HG03521 (cell line): ENCODE data around the gene ADPGK.

Experiments used
- ATAC-seq: cut with Tn5 transposase; IDR thresholded peaks from one replicate; pipeline ENCODE4 v1.9.1; 2021; ENCODE audit warnings: mild to moderate bottlenecking, moderate library complexity; ENCODE audit not compliant: unreplicated experiment

ADPGK gene

DNA sequence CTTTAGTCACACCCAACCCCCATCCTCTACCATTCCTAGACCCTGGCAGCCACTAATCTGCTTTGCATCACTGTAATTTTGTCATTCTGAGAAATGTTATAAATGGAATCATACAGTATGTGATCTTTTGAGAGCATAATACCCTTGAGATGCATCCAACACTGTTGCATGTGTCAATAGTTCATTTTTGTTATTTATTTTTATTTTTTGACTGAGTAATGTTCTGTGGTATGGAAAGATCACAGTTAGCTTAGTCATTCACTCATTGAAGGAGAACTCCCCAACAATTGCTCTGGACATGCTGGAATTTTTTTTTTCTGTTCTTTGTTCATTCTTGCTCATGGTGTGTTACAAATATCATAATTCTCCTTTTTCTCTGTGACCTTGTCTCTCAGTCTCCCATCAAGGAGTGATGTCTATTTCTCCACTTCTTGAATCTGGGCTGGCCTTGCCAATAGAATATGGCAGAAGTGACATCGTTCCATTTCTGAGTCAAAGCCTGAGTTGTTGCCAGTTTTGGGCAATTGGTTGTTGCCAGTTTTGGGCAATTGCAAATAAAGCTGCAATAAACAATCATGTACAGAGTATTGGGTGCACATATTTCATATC, 6.8 kb upstream of the ADPGK start:
- ATAC-seq, result no peak

DNA sequence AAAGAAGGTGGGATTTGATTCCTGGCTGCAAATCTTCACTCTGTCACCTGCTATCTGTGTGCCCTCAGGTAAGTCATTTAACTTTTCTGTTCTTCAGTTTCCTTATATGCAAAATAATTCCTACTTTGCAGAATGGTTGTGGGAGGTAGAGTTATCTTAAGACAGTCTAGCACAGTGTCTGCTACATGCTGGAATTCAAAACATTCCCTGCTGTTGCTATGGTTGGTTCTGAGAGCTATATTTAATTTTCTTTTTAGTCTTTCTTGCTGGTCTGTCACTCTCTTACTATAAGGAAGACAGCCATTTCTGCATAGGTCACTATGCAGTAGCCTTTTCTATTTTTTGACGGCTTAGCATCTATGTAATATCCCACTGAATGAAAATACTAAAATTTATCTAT, 4.0 kb upstream of the ADPGK start:
- ATAC-seq, result no peak

DNA sequence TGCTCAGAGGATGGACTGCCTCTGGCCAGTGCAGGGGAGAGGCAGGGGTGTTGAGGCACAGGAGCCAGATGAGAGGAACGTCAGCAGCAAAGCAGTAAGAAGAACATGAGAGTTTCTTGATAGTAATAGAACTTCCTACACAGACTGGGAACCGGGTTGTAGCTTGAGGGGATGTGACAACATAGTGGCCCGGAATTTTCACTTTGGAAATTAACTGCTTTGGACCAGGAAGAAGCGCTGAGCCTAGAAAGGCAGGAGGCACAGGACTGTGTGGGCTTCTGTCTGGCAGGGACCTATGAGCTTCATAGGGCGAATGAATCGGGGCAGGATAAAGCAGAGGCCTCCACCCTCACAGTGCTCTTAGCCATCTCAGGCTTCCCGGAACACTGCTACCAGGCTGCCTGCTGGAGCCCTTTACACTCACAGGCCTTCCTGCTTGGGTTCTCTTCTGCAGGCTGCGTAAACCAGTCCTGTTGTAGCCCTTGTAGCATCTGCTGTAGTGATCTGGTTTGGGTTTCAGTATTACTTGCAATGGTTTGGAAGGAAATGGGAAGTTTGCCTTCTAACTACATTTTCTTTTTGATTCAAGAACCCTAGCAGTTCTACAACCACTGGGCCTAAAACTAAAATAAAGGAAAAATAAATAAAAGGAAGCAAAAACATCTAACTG, 3.3 kb upstream of the ADPGK start:
- ATAC-seq, result no peak

DNA sequence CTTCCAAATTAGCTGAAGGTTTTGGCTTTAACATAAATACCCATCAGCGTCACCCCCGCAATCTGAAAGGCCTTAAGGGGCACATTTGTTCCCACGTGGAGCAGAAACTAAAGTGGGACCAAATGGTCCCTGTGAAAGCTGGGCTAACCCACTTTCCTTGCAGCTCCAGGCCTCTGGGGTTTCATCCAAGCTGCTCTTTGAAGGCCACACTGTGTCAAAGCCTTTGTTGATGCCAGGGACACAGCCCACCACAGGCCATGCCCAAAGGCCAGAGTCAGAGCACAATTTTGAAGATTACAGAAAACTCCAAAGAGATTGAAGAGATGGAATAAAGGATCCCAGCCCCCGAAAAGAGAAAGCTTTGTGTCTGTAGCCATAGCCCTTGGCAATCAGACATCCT, 2.7 kb upstream of the ADPGK start:
- ATAC-seq, result no peak

DNA sequence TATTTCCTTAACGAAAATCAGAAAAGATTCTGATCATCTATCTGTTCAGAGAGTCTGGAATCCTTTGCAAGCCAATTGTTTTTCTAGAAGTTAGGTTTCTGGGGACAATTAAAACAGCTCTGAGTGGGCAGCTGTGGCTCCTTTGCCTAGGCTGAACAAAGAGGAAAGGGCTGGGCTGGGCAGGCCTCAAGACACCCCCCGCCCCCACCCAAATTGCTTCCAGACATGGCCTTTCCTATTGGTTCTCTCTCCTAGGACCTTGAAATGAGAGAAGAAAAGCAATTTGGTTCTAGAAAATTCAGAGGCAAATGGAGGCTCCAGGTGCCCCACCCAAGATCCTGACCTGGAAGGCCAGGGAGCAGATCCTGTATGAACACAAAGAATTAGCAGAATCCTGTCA, 2.3 kb upstream of the ADPGK start:
- no peak for ATAC-seq

DNA sequence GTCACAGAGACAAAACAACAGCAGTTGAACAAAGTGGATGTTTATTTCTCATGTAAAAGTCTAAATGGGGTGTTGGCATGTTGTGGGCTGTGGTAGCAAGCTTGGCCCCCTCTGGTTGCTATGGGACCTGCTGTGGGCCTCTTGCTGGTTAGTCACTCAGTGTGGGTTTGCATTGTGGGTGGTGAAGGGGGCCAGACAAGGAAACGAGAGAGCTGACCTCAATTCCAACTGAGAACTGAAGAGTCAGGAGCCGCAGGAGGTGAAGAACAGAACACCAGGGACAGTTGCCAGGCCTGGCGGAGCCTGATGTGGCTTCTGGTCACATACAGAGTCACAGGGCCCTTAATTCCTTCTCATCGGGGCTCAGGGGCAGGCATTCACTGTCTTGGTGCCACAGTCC, 1.9 kb upstream of the ADPGK start:
- no peak for ATAC-seq

DNA sequence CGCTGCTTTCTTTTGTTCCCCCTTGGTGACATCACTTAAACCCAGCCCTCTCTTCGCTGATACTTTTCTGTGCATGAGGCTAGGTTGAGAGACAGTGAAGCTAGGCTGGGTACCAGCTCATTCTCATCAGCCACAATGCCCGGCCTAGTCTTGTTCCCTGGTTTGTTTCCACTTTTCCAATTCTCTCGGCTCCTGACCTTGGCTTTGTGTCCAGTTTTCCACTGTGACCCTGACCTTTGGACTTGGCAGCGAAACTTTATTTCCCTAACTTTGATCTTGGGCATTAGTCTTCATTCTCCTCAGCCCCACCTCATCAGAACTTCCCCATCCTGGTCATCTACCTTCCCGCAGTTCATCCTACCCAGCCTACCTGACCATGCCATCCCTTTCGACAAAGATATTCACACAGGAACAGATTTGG, 908 bp upstream of the ADPGK start:
- ATAC-seq, result no peak

DNA sequence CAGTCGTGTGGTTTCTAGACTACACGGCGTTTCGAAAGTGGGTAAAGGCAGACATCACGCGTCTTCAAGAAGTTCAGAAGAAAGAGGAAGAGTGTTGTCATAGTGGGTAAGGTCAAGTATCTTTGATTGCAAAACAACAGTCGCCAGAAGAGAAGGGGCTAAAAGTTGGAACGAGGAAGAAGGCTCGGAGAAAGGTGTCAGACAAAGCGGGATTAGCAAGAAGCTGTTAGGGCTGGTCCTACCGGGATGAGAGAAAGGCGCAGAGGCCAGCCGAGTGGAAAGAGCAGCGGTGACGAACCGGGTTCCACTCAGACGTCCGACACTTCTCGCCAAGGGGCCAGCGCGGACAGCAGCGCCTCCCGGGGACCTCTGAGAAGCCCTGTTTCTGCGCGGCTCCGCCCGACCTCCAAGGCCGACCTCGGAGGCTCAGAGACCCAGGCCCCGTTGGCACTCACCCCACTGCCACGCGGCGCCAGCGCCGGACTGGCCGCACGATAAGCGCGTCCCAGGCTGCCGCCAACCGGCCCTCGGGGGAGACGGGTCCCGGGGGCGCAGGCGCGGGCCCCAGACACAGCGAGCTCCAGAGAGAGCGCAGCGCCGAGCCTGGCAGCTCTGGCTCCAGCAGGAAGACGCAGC, 436 bp downstream of the ADPGK start:
- ATAC-seq, result peak; percentile 27

DNA sequence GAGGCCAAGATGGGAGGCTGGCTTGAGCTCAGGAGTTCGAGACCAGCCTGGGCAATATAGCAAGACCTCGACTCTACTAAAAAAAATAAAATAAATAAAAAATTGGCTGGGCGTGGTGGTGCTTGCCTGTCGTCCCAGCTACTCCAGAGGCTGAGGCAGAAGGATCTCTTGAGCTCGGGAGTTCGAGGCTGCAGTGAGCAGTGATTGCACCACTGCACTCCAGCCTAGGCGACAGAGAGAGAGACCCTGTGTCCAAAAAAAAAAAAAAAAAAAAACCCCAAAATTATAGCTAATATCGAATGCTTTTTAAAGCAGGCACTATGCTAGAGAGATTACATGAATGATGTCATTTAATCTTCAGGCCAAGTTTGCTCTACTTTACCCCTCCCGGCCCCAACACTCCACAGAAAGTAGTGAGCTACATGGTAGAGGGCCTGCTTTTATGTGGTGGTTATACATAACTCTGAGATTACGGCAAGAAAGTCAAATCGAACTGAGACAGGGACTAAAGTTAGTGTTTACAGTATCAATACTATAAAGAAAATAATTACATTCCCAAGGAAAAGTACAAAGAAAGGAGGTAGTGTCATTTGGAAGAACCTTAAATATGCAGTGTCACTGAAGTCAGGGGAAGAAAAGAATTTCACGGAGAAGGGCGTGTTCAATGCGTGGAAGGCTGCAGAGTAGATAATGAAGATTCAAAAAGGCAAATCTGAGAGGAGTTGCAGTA, 1.1 kb downstream of the ADPGK start:
- no peak for ATAC-seq

DNA sequence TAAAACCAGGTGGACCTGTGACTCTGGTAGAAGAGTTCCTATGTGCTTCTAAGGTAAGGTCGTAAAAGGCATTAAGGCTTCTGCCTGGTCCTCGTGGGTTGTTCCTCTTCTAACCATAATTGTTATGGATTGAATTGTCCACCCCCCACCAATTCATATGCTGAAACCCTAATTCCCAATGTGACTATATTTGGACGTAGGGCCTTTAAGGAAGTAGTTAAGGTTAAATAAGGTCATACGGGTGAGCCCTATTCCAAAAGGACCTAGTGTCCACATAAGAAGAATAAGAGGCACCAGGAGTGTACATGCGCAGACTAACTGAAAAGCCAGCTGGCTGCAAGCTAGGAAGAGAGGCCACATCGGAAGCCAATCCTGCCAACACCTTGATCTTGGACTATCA, 1.9 kb downstream of the ADPGK start:
- no peak for ATAC-seq

DNA sequence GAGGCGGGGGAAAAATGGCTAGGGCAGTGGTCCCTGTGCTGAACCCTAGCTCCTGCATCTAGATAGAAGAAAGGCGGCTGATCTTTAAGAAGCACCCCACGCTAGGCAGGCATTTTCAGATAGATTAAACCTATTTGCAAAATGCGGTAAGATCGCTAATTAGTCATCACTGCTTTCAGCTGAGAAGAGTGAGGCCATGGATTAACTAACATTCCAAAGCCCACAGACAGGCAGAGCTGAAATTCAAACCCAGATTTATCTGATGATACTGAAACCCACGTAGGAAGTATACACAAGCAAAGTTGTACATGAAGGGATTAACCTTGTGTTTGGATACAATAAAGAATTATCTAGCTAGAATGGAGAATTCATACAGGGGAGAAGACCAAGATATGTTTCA, 4.8 kb downstream of the ADPGK start:
- no peak for ATAC-seq

DNA sequence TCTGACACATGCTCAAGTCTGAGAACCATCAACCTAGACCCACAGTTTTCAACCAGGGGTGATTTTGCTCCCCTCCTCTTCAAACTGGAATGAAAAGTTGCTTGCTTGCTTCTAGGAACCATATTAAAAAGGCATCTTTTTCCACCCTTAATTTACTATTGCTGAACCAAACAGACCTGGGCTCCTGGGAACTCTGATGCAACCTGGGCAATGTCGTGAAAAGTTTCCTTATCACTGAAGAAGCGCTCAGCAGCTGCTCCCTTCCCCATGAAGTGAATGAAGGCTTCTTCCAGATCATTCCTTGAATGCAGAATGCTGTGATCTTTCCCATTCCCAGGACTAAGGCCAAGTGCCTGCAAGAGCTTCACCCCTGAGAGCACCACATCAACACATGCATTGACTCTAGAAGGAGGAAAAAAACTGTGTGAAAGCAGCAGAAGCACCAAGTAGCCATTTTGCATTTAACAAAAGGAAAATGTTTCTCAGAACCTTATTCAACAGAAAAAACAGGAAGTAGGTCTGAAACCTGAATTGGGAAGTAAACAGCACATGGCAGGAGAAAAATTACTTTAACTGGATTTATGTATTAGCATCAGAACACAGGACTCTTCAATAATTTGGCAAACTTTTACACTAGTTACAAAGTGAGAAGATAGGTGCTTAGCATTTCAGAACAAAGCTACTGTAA, 8.7 kb downstream of the ADPGK start:
- ATAC-seq, result no peak

DNA sequence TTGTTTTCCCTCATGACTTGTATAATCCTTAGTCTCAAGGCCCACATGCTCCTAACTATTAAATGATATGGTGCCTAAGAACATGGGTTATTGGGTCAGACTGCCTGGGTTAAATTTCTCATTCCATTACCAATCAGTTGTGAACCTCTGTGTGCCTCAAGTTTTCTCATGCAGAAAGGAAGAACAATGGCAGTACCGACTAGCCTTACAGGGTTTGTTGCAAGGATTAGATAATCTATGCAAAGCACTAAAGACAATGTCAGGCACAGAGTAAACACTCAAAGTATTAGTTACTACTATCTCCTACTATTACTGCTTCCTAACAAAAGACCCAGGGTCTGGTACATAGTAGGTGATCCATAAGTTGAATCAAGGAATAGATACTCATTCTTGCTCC, 12.2 kb downstream of the ADPGK start:
- ATAC-seq, result no peak

DNA sequence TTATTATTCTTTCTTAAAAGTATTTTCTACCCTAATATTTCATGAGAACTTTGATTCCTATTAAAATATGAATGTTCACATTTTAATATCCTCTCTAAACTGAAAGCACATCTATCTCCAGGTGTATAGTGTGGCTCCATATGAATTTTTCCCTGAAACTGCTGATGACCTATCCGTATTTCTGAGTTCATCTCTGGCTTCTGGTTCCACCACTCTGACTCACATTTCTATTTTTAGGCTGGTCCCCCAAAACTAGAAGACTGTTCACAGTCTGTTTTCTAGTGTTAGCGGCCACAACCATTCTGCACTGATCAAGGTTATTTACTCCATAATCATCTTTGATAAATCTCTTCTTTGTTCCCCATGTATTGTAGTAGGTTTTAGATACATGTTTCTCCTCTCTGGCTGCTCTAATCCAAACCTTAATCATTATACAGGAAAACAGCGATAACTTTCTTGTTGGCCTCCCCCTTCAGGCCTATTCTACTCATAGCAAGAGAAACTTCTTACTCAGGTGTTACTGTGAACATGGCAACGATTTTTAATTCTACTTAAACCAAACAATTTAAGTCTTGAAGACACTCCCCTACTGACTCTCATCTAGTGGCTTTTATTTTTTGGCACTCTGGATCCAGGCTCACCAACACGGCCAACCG, 12.8 kb downstream of the ADPGK start:
- no peak for ATAC-seq

DNA sequence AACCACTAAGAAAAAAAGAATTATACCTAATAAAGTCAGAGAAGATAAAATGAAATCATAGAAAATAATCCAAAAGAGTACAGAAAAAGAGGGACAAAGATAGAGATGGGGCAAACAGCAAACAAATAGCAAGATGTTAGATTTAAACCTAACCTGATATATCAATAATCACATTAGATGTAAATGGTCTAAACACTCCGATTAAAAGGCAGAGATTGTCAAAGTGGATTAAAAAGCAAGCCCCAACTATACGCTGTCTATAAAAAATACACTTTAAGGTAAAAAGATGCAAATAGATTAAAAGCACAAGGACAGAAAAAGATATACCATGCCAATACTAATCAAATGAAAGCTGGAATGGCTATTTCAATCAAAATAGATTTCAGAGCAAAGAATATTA, 16.8 kb downstream of the ADPGK start:
- ATAC-seq, result no peak

DNA sequence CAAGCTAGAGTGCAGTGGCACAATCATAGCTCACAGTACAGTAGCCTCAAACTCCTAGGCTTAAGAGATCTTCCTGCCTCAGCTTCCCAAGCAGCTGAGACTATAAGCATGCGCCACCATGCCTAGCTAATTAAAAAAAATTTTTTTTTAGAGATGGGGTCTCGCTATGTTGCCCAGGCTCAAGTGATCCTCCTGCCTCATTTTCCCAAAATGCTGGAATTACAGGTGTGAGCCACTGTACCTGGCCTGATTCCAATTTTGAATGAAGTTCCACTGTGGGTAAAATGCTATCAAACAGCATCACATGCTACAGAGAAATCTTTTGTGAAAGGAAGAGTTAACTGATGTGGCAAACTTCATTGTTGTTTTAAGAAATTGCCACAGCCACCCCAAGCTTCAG, 17.5 kb downstream of the ADPGK start:
- ATAC-seq, result no peak

DNA sequence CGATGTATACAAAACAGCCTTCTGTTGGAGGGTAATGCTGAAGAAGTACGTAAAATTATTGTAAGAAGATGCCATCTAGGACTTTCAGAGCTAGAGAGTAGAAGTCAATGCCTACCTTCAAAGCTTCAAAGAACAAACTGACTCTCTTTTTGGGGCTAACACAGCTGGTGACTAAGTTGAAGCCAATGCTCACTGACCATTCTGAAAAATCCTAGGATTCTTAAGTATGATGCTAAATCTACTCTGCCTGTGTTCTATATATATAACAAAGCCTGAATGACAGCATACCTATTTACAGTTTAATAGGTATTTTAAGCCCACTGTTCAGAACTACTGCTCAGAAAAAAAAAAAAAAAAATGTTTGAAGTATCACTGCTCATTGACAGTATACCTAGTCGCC, 18.9 kb downstream of the ADPGK start:
- no peak for ATAC-seq

DNA sequence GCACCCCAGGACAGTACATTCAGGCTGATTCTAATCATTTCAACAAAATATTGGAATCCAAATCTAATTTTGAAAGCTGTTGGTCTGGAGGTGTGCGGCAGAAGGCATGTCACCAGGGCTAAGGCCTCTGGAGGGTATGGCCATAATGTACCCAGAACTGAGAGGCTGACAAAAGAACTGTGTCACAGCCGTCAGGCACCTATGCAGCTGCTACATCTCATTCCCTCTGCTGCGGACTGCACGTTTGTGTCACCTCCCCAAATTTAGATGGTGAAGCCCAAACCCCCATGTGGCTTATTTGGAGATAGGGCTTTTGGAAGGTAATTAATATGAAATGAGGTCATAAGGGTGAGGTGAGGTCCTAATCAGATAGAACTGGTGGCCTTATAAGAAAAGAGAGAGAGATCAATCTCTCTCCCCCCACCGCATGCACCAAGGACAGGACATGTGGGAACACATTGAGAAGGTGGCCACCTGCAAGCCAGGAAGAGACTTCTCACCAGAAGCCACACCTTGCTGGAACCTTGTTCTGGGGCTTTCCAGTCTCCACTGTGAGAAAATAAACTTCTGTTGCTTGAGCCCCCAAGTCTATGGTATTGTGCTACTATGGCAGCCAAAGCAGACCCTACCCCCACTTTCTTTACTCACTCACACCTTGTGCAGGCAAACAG, 22.8 kb downstream of the ADPGK start:
- ATAC-seq, result no peak

DNA sequence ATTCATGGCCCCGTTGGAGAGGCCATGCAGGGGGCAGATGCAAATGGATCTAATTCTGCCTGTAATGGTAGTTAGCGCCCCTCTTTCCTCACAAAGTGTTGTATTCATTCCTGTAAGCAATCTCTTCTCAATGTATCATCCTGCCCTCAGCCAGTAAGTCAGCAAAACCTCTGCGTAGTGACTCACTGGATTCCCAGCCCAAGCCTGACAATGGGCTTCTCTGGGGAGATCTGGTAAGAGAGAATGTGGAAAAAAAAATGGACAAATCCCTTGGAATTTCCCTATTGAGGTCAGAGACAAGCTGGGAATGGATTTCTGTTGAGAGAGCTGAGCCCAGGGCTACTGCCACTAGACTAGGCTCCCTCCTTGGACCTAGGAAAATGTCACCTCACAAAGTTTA, 25.4 kb downstream of the ADPGK start:
- no peak for ATAC-seq

DNA sequence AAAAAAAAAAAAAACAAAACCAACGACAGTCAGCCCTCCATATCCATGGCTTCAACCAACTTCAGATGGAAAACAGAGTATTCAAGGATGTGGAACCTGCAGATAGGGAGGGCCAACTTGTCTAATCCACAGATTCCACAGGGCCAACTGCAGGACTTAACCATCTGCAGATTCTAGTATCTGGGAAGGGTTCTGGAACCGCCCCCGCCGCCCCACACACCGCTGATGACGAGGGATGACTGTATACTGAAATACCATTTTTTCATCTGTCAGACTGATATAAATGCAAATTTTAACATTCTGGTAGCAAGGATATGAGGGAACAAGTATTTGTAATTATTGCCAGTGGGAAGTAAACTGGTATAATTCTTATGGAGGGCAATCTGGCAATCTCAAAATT, 29.5 kb downstream of the ADPGK start:
- ATAC-seq, result no peak
